Measurements from ENCODE around the gene HEATR5B.

The HEATR5B gene

DNA sequence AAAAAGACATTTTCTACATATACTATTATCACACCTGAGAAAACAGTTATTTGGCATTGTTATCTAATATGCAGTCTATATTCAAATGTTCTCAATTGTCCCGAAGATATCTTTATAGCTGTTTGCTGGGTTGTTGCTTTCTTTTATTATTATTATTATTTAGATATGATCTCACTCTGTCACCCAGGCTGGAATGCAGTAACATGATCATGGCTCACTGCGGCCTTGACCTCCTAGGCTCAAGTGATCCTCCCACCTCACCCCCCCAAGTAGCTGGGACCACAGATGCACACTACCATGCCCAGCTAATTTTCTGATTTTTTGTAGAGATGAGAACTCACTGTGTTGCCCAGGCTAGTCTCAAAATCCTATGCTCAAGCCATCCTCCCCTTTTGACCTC is 20.0 kb upstream of the HEATR5B start:
- no peak overlapping the region for H3K9ac ChIP-seq (ENCODE audit: low read length)
- no peak for TF ChIP-seq EZH2phosphoT487 (conservative IDR thresholded peaks at IDR 0.05; ENCODE audit: low read length)
- TF ChIP-seq, protein P1, sequence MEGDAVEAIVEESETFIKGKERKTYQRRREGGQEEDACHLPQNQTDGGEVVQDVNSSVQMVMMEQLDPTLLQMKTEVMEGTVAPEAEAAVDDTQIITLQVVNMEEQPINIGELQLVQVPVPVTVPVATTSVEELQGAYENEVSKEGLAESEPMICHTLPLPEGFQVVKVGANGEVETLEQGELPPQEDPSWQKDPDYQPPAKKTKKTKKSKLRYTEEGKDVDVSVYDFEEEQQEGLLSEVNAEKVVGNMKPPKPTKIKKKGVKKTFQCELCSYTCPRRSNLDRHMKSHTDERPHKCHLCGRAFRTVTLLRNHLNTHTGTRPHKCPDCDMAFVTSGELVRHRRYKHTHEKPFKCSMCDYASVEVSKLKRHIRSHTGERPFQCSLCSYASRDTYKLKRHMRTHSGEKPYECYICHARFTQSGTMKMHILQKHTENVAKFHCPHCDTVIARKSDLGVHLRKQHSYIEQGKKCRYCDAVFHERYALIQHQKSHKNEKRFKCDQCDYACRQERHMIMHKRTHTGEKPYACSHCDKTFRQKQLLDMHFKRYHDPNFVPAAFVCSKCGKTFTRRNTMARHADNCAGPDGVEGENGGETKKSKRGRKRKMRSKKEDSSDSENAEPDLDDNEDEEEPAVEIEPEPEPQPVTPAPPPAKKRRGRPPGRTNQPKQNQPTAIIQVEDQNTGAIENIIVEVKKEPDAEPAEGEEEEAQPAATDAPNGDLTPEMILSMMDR (IDR thresholded peaks at IDR 0.05; ENCODE audit: insufficient read depth, low read length, poor library complexity, severe bottlenecking): no peak
- H3K27ac ChIP-seq (ENCODE audit: low read depth, low read length): no peak overlapping the region
- H3K9me2 ChIP-seq (replicated peaks; ENCODE audit: insufficient read depth, low read length): no peaks in the 10 kb centered on the region
- H3K36me3 ChIP-seq (ENCODE audit: low read length): no peaks in the 10 kb centered on the region
- H3F3A ChIP-seq (ENCODE audit: insufficient read depth): no peaks in the 10 kb centered on the region
- no peaks in the 10 kb centered on the region for H3K79me2 ChIP-seq (ENCODE audit: insufficient read depth, low read length)
- no peaks in the 10 kb centered on the region for H3K27me3 ChIP-seq (ENCODE audit: low read length)
- H3K4me3 ChIP-seq (ENCODE audit: insufficient read depth, low read length, poor library complexity, severe bottlenecking): no peak overlapping the region
- no peaks in the 10 kb centered on the region for H4K20me1 ChIP-seq (ENCODE audit: low read depth, low read length)
- H3K4me2 ChIP-seq (ENCODE audit: low read depth, low read length, poor library complexity, severe bottlenecking): no peak overlapping the region
- H2AFZ ChIP-seq (ENCODE audit: low read depth, low read length, severe bottlenecking): no peak overlapping the region
- no peaks in the 10 kb centered on the region for H3K9me3 ChIP-seq (ENCODE audit: insufficient read depth, low read length)

DNA sequence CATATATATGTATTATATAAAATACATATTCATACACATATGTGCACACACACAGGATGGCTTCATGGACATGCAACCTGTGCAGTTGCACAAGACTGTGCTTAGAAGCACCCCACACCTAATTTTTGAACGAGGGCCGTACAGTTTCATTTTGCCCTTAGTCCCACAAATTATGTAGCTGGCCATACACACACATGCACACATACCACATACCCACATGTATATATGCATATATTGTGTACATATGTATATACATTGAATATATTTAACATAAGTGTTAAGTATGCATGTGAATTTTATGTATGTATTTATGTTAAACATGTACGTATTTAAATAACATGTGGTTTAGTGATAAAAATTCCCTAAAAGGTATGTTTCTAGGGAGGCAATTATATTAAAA is 18.4 kb upstream of the HEATR5B start:
- Histone ChIP-seq H3K27me3 (ENCODE audit: low read length) (no peaks in the 10 kb centered on the region), H3K9me2 (replicated peaks; ENCODE audit: insufficient read depth, low read length) (no peaks in the 10 kb centered on the region), H3K4me3 (ENCODE audit: insufficient read depth, low read length, poor library complexity, severe bottlenecking) (no peak overlapping the region), H3F3A (ENCODE audit: insufficient read depth) (no peaks in the 10 kb centered on the region), H2AFZ (ENCODE audit: low read depth, low read length, severe bottlenecking) (no peak overlapping the region), H3K36me3 (ENCODE audit: low read length) (peaks cover 5% of the 10 kb centered on the region; the same call in 1 of the 2 replicates), H3K4me2 (ENCODE audit: low read depth, low read length, poor library complexity, severe bottlenecking) (no peak overlapping the region), H3K9me3 (ENCODE audit: insufficient read depth, low read length) (no peaks in the 10 kb centered on the region), H3K27ac (ENCODE audit: low read depth, low read length) (no peak overlapping the region), H3K9ac (ENCODE audit: low read length) (no peak overlapping the region), H4K20me1 (ENCODE audit: low read depth, low read length) (no peaks in the 10 kb centered on the region), H3K79me2 (ENCODE audit: insufficient read depth, low read length) (no peaks in the 10 kb centered on the region)
- TF ChIP-seq, protein P1 (IDR thresholded peaks at IDR 0.05; ENCODE audit: insufficient read depth, low read length, poor library complexity, severe bottlenecking): no peak
- TF ChIP-seq EZH2phosphoT487 (conservative IDR thresholded peaks at IDR 0.05; ENCODE audit: low read length): no peak

DNA sequence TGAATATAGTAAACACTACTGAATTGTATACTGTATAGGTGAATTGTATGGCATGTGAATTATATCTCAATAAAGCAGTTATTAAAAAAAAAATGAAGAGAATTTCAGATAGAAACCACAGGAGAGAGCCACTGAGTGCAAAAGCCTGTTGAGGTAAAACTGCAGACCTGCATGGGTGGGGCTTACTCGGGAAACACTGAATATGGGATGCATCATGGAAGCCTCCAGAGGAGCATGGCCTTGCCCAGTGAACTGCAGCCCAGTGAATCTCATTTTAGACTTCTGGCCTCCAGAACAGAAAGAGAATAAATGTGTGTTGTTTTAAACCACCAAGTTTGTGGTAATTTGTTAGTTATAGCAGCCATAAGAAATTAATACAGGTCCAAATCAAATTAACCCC is 15.9 kb upstream of the HEATR5B start:
- H3K4me2 ChIP-seq (ENCODE audit: low read depth, low read length, poor library complexity, severe bottlenecking): no peak overlapping the region
- no peak overlapping the region for H3K9ac ChIP-seq (ENCODE audit: low read length)
- no peak overlapping the region for H3K27ac ChIP-seq (ENCODE audit: low read depth, low read length)
- H3K9me3 ChIP-seq (ENCODE audit: insufficient read depth, low read length): no peaks in the 10 kb centered on the region
- no peaks in the 10 kb centered on the region for H3K79me2 ChIP-seq (ENCODE audit: insufficient read depth, low read length)
- no peaks in the 10 kb centered on the region for H3K27me3 ChIP-seq (ENCODE audit: low read length)
- no peak for TF ChIP-seq EZH2phosphoT487 (conservative IDR thresholded peaks at IDR 0.05; ENCODE audit: low read length)
- TF ChIP-seq, protein P1 (IDR thresholded peaks at IDR 0.05; ENCODE audit: insufficient read depth, low read length, poor library complexity, severe bottlenecking): no peak
- no peaks in the 10 kb centered on the region for H4K20me1 ChIP-seq (ENCODE audit: low read depth, low read length)
- H3K9me2 ChIP-seq (replicated peaks; ENCODE audit: insufficient read depth, low read length): no peaks in the 10 kb centered on the region
- no peaks in the 10 kb centered on the region for H3F3A ChIP-seq (ENCODE audit: insufficient read depth)
- H2AFZ ChIP-seq (ENCODE audit: low read depth, low read length, severe bottlenecking): no peak overlapping the region
- no peak overlapping the region for H3K4me3 ChIP-seq (ENCODE audit: insufficient read depth, low read length, poor library complexity, severe bottlenecking)
- H3K36me3 ChIP-seq (ENCODE audit: low read length): peaks cover 19% of the 10 kb centered on the region; the same call in 1 of the 2 replicates
